ENCODE data around the gene SLC18B1.

DNA sequence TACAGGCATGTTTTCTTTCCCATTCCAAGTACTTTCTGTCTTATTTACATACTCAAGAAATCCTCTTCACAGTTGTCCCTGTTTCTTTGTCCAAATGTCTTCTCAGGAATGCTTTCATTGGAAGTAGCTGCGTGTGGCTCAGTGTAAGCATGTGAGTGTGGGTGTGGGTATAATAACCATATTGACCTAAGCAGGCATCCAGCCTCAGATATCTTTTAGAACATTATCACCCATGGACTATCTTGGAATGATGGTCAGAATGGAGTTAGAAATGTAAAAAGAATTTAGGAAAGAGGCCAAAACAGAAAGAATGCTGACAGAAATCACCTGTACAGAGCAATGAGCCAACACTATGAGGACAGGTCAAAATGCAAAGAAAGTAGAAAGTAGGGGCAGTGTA lies 57.2 kb downstream of the SLC18B1 start:
- TF ChIP-seq, protein P1, sequence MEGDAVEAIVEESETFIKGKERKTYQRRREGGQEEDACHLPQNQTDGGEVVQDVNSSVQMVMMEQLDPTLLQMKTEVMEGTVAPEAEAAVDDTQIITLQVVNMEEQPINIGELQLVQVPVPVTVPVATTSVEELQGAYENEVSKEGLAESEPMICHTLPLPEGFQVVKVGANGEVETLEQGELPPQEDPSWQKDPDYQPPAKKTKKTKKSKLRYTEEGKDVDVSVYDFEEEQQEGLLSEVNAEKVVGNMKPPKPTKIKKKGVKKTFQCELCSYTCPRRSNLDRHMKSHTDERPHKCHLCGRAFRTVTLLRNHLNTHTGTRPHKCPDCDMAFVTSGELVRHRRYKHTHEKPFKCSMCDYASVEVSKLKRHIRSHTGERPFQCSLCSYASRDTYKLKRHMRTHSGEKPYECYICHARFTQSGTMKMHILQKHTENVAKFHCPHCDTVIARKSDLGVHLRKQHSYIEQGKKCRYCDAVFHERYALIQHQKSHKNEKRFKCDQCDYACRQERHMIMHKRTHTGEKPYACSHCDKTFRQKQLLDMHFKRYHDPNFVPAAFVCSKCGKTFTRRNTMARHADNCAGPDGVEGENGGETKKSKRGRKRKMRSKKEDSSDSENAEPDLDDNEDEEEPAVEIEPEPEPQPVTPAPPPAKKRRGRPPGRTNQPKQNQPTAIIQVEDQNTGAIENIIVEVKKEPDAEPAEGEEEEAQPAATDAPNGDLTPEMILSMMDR (IDR thresholded peaks at IDR 0.05; ENCODE audit: borderline replicate concordance, extremely low read depth, low read length, poor library complexity, severe bottlenecking) = no peak
- TF ChIP-seq EZH2 (IDR thresholded peaks at IDR 0.05; ENCODE audit: borderline replicate concordance, low read depth, low read length, severe bottlenecking) = no peak

Measured in DND-41 (cell line).